Neural cell (in vitro differentiated cells): Measurements from ENCODE around the gene SLC25A26.

Experiments
- CTCF ChIP-seq: fragments of 450-650 bp; IDR thresholded peaks from 2 replicates; pipeline ENCODE4 v1.5.1; 2014; ENCODE audit warnings: antibody characterized with exemption, mild to moderate bottlenecking, moderate library complexity; ENCODE audit not compliant: poor library complexity, severe bottlenecking
- REST ChIP-seq: IDR thresholded peaks from 2 replicates; pipeline ENCODE4 v1.6.1; 2012; ENCODE audit warnings: borderline replicate concordance
- SMC3 ChIP-seq: fragments of 450-650 bp; conservative IDR thresholded peaks from 2 replicates; pipeline ENCODE4 v1.6.1; 2014; ENCODE audit warnings: antibody characterized with exemption, mild to moderate bottlenecking, moderate library complexity; ENCODE audit not compliant: poor library complexity

- TF ChIP-seq CTCF = no peak
- TF ChIP-seq REST = no peak
- TF ChIP-seq SMC3 = no peak
These were observed 159.6 kb downstream of the SLC25A26 start for GRCh38 chr3:66380200-66380932.
